GM12865 (cell line): Measurements from ENCODE around the gene COPG1.
A peak's percentile ranks its signal among the peaks of the same experiment; 100 is the strongest.

ENCODE experiments used
- DNase-seq: peaks from one replicate; pipeline ENCODE4 v3.0.0; 2010; ENCODE audit warnings: low read depth
- H3K4me3 ChIP-seq: 2 replicates; pipeline ENCODE4 v1.5.1; 2011; ENCODE audit warnings: mild to moderate bottlenecking, low read depth, low read length, control low read depth
- CTCF ChIP-seq: IDR thresholded peaks from 2 replicates; pipeline ENCODE4 v1.5.1; 2011; ENCODE audit warnings: low read length, control low read depth, low read depth, inconsistent platforms; ENCODE audit not compliant: insufficient read depth; ENCODE audit errors: missing control alignments

The COPG1 gene

GRCh38 chr3:129305592-129306091 lies 56.2 kb downstream of the COPG1 start:
- peak; percentile 42 for DNase-seq
- TF ChIP-seq CTCF = no peak
- H3K4me3 ChIP-seq = no peak overlapping the region; the same call in 1 of the 2 replicates

- DNase-seq = peak; percentile 45
- TF ChIP-seq CTCF = no peak
- no peak overlapping the region for H3K4me3 ChIP-seq
These were observed 59.2 kb downstream of the COPG1 start for GRCh38 chr3:129308636-129309035.

- no peak overlapping the region for H3K4me3 ChIP-seq
- TF ChIP-seq CTCF = no peak
These were observed 61.0 kb downstream of the COPG1 start for GRCh38 chr3:129310111-129311011.

GRCh38 chr3:129311054-129311902 lies 61.9 kb downstream of the COPG1 start:
- DNase-seq = no peak
- TF ChIP-seq CTCF = no peak
- H3K4me3 ChIP-seq = no peak overlapping the region

More at GRCh38 chr3:129310111-129311011, 61.0 kb downstream of the COPG1 start:
- peak; percentile 67 for DNase-seq

- no peak for DNase-seq
- H3K4me3 ChIP-seq = no peak overlapping the region
- no peak for TF ChIP-seq CTCF
These were observed 62.7 kb downstream of the COPG1 start for GRCh38 chr3:129312021-129312639.

GRCh38 chr3:129312671-129313414 lies 63.4 kb downstream of the COPG1 start:
- no peak overlapping the region for H3K4me3 ChIP-seq
- no peak for DNase-seq
- TF ChIP-seq CTCF = no peak
